Activated CD4-positive, alpha-beta T cell treated with anti-CD3 and anti-CD28 coated beads, Interleukin-2, amount 10 ng/mL, durations not matched to agents 7 days and 5 days (primary cell): ENCODE data around the gene TAF13. TPM values are rescaled to one million over a fixed set of nuclear protein-coding genes. Genes with fewer than 3 reads are reported as not detected.
A peak's percentile ranks its signal among the peaks of the same experiment; 100 is the strongest.
"Not testable (repeated sequence)": the region's sequence is repeated elsewhere in the genome, so short reads cannot be mapped to it uniquely, and the experiment has no call there.

Experiments
- CTCF ChIA-PET: fragments of 350-600 bp; sonication (Branson Sonifier 250); formaldehyde crosslinking; loops from one replicate; lab custom pipeline; 2021; ENCODE audit warnings: antibody characterized with exemption; lab: Charles Lee
- POLR2A ChIA-PET: fragments of 350-600 bp; sonication (Branson Sonifier 250); formaldehyde crosslinking; loops from one replicate; lab custom pipeline; 2021; ENCODE audit warnings: antibody characterized with exemption; lab: Charles Lee
- DNase-seq: peaks from one replicate; pipeline ENCODE4 v3.0.0-alpha.2; 2020
- H3K27ac Mint-ChIP-seq: one replicate; pipeline ENCODE4 v1.8.0; 2021; ENCODE audit warnings: mild to moderate bottlenecking, moderate library complexity, mixed read lengths
- H3K27me3 Mint-ChIP-seq: one replicate; pipeline ENCODE4 v1.8.0; 2021; ENCODE audit warnings: mixed read lengths
- H3K36me3 Mint-ChIP-seq: one replicate; pipeline ENCODE4 v1.8.0; 2021; ENCODE audit warnings: low read depth, mixed read lengths
- H3K4me1 Mint-ChIP-seq: one replicate; pipeline ENCODE4 v1.8.0; 2021; ENCODE audit warnings: mixed read lengths
- H3K4me3 Mint-ChIP-seq: one replicate; pipeline ENCODE4 v1.8.0; 2021; ENCODE audit warnings: mild to moderate bottlenecking, moderate library complexity, mixed read lengths
- H3K9me3 Mint-ChIP-seq: one replicate; pipeline ENCODE4 v1.8.0; 2021; ENCODE audit warnings: mixed read lengths
- total RNA-seq, 2 experiments: library from RNA; stranded (reverse); gene quantifications; one replicate each; pipeline ENCODE4 v1.2.3, GENCODE V29; 2021

The TAF13 gene
- total RNA-seq, 2 experiments from 2014 or later, result 16.0 to 17.5 TPM

- DNase-seq, result no peak
- POLR2A ChIA-PET, result no interaction called here
- Mint-ChIP-seq H3K4me1 (peaks cover 18% of the 10 kb centered on the region), H3K36me3 (no peaks in the 10 kb centered on the region), H3K9me3 (peaks cover 2% of the 10 kb centered on the region), H3K4me3 (peak overlapping the region; percentile 83), H3K27me3 (peaks cover 3% of the 10 kb centered on the region), H3K27ac (peak overlapping the region; percentile 90)
- CTCF ChIA-PET, result no interaction called here
These were observed 35.2 kb downstream of the TAF13 start for GRCh38 chr1:109040627-109040988.

- H3K4me3 Mint-ChIP-seq, result no peak overlapping the region
- no peaks in the 10 kb centered on the region for H3K36me3 Mint-ChIP-seq
- ChIA-PET CTCF (interaction anchor here (1.4 kb wide), 1 partner anchor 17 kb away, joined by 3 read pairs; no protein-coding TSS in a partner anchor), POLR2A (no interaction called here)
- H3K27me3 Mint-ChIP-seq, result no peaks in the 10 kb centered on the region
- DNase-seq, result no peak
- H3K4me1 Mint-ChIP-seq, result no peaks in the 10 kb centered on the region
- H3K9me3 Mint-ChIP-seq, result peaks cover 2% of the 10 kb centered on the region
- no peak overlapping the region for H3K27ac Mint-ChIP-seq
These were observed 41.4 kb downstream of the TAF13 start for GRCh38 chr1:109034382-109034781.

GRCh38 chr1:109029493-109029892 is 46.3 kb downstream of the TAF13 start:
- POLR2A ChIA-PET, result not testable (repeated sequence)

GRCh38 chr1:109027841-109028240 is 48.0 kb downstream of the TAF13 start:
- CTCF ChIA-PET, result interaction anchor here (0.7 to 2.4 kb wide), 4 partner anchors 9 to 110 kb away, joined by 3 to 6 read pairs (median 4); no protein-coding TSS in a partner anchor
- no peaks in the 10 kb centered on the region for H3K27me3 Mint-ChIP-seq
- POLR2A ChIA-PET, result no interaction called here
- no peak overlapping the region for H3K4me3 Mint-ChIP-seq
- H3K9me3 Mint-ChIP-seq, result no peaks in the 10 kb centered on the region
- H3K4me1 Mint-ChIP-seq, result no peaks in the 10 kb centered on the region
- DNase-seq, result no peak
- H3K36me3 Mint-ChIP-seq, result no peaks in the 10 kb centered on the region
- no peak overlapping the region for H3K27ac Mint-ChIP-seq

More at GRCh38 chr1:109029493-109029892, 46.3 kb downstream of the TAF13 start:
- H3K27me3 Mint-ChIP-seq, H3K27ac Mint-ChIP-seq, H3K9me3 Mint-ChIP-seq, H3K4me1 Mint-ChIP-seq, DNase-seq, H3K36me3 Mint-ChIP-seq, H3K4me3 Mint-ChIP-seq: not testable (repeated sequence)
- CTCF ChIA-PET, result interaction anchor here (0.6 kb wide), 1 partner anchor 428 kb away, joined by 4 read pairs; no protein-coding TSS in a partner anchor

GRCh38 chr1:109025694-109026093 is 50.1 kb downstream of the TAF13 start:
- Mint-ChIP-seq H3K4me3 (no peak overlapping the region), H3K4me1 (no peaks in the 10 kb centered on the region)
- POLR2A ChIA-PET, result no interaction called here

GRCh38 chr1:109024646-109025045 is 51.2 kb downstream of the TAF13 start:
- H3K4me3 Mint-ChIP-seq, result no peak overlapping the region
- POLR2A ChIA-PET, result interaction anchor here (0.6 kb wide), 1 partner anchor 975 kb away, joined by 4 read pairs; no protein-coding TSS in a partner anchor
- H3K9me3 Mint-ChIP-seq, result no peaks in the 10 kb centered on the region
- no peak overlapping the region for H3K27ac Mint-ChIP-seq
- H3K4me1 Mint-ChIP-seq, result no peaks in the 10 kb centered on the region
- H3K36me3 Mint-ChIP-seq, result no peaks in the 10 kb centered on the region
- CTCF ChIA-PET, result no interaction called here
- no peaks in the 10 kb centered on the region for H3K27me3 Mint-ChIP-seq
- DNase-seq, result no peak

More at GRCh38 chr1:109025694-109026093, 50.1 kb downstream of the TAF13 start:
- no peak for DNase-seq
- H3K27ac Mint-ChIP-seq, result no peak overlapping the region
- H3K36me3 Mint-ChIP-seq, result no peaks in the 10 kb centered on the region
- no peaks in the 10 kb centered on the region for H3K27me3 Mint-ChIP-seq
- CTCF ChIA-PET, result interaction anchor here (0.6 kb wide), 3 partner anchors 85 to 199 kb away, joined by 3 to 4 read pairs (median 4); no protein-coding TSS in a partner anchor
- no peaks in the 10 kb centered on the region for H3K9me3 Mint-ChIP-seq

- no peak for DNase-seq
- Mint-ChIP-seq H3K4me3 (no peak overlapping the region), H3K4me1 (no peaks in the 10 kb centered on the region), H3K9me3 (no peaks in the 10 kb centered on the region), H3K27me3 (no peaks in the 10 kb centered on the region), H3K36me3 (peaks cover 15% of the 10 kb centered on the region), H3K27ac (no peak overlapping the region)
- POLR2A ChIA-PET, result no interaction called here
- CTCF ChIA-PET, result interaction anchor here (0.9 to 1.3 kb wide), 2 partner anchors 10 to 79 kb away, joined by 3 to 6 read pairs; no protein-coding TSS in a partner anchor
These were observed 55.0 kb downstream of the TAF13 start for GRCh38 chr1:109020693-109021257.

- POLR2A ChIA-PET, H3K4me1 Mint-ChIP-seq, H3K9me3 Mint-ChIP-seq, DNase-seq, H3K27ac Mint-ChIP-seq, H3K4me3 Mint-ChIP-seq, H3K27me3 Mint-ChIP-seq: not testable (repeated sequence)
- H3K36me3 Mint-ChIP-seq, result peaks cover 19% of the 10 kb centered on the region
- CTCF ChIA-PET, result interaction anchor here (0.9 to 1.3 kb wide), 3 partner anchors 9 to 17 kb away, joined by 3 to 5 read pairs (median 3); no protein-coding TSS in a partner anchor
These were observed 58.1 kb downstream of the TAF13 start for GRCh38 chr1:109017719-109018118.

- Mint-ChIP-seq H3K27me3 (no peaks in the 10 kb centered on the region), H3K9me3 (no peaks in the 10 kb centered on the region), H3K36me3 (peaks cover 19% of the 10 kb centered on the region), H3K27ac (peak overlapping the region; percentile 25), H3K4me3 (no peak overlapping the region), H3K4me1 (no peaks in the 10 kb centered on the region)
- DNase-seq, result no peak
- ChIA-PET POLR2A (no interaction called here), CTCF (interaction anchor here (0.7 to 1.3 kb wide), 3 partner anchors 14 to 319 kb away, joined by 3 to 4 read pairs (median 3); no protein-coding TSS in a partner anchor)
These were observed 58.7 kb downstream of the TAF13 start for GRCh38 chr1:109017134-109017533.

Other genes starting within 250 kb of the TAF13 start
- not detected for gene AKNAD1, start 218.9 kb downstream of the TAF13 start, total RNA-seq
- gene GPSM2, start 199.0 kb downstream of the TAF13 start, total RNA-seq, result 10 to 100 TPM; 44.8 to 52.0 TPM
- gene CLCC1, start 112.5 kb downstream of the TAF13 start, total RNA-seq, result 10 to 100 TPM; 18.7 to 20.4 TPM
- 1 to 10 TPM; 8.2 to 8.8 TPM for gene WDR47, start 33.9 kb downstream of the TAF13 start, total RNA-seq
- 10 to 100 TPM; 27.6 to 29.1 TPM for gene TMEM167B, start 14.8 kb upstream of the TAF13 start, total RNA-seq
- gene ELAPOR1, start 38.1 kb upstream of the TAF13 start, total RNA-seq, result 1 to 10 TPM; 6.3 TPM
- gene SARS1, start 137.9 kb upstream of the TAF13 start, total RNA-seq, result 100 to 1,000 TPM; 138 to 140 TPM
- 1 to 10 TPM; 5.2 to 5.3 TPM for gene CELSR2, start 173.5 kb upstream of the TAF13 start, total RNA-seq
- gene PSRC1, start 207.1 kb upstream of the TAF13 start, total RNA-seq, result 10 to 100 TPM; 32.7 to 34.5 TPM
- not detected for gene MYBPHL, start 231.0 kb upstream of the TAF13 start, total RNA-seq